ENCODE measurements around the gene CYSLTR2.

CYSLTR2 gene

GRCh38 chr13:48708764-48709163 lies 55.0 kb downstream of the CYSLTR2 start:
- no peak for DNase-seq (ENCODE audit: insufficient read length, low spot score)
- FAIRE-seq, result no peak
- no peak for TF ChIP-seq POU2F2 (IDR thresholded peaks at IDR 0.05; ENCODE audit: low read depth, low read length)
- TF ChIP-seq PAX5 (IDR thresholded peaks at IDR 0.05; ENCODE audit: insufficient read depth, low read length, severe bottlenecking), result no peak
- no peak for TF ChIP-seq SPI1 (IDR thresholded peaks at IDR 0.05; ENCODE audit: low read depth, low read length)

- DNase-seq (ENCODE audit: insufficient read length, low spot score) (no peak), FAIRE-seq (no peak)
- TF ChIP-seq PAX5 (IDR thresholded peaks at IDR 0.05; ENCODE audit: insufficient read depth, low read length, severe bottlenecking), result no peak
- no peak for TF ChIP-seq POU2F2 (IDR thresholded peaks at IDR 0.05; ENCODE audit: low read depth, low read length)
- TF ChIP-seq POLR2AphosphoS5 (IDR thresholded peaks at IDR 0.05; ENCODE audit: low read depth, low read length), result no peak
- TF ChIP-seq SPI1 (IDR thresholded peaks at IDR 0.05; ENCODE audit: low read depth, low read length), result no peak
Measured at GRCh38 chr13:48709213-48709612, 55.5 kb downstream of the CYSLTR2 start.

- DNase-seq (ENCODE audit: insufficient read length, low spot score), result no peak
- no peak for FAIRE-seq
- TF ChIP-seq TAF1 (IDR thresholded peaks at IDR 0.05; ENCODE audit: low read depth, low read length), result no peak
- no peak for TF ChIP-seq POLR2AphosphoS5 (IDR thresholded peaks at IDR 0.05; ENCODE audit: low read depth, low read length)
- TF ChIP-seq SPI1 (IDR thresholded peaks at IDR 0.05; ENCODE audit: low read depth, low read length), result no peak
- no peak for TF ChIP-seq POU2F2 (IDR thresholded peaks at IDR 0.05; ENCODE audit: low read depth, low read length)
- TF ChIP-seq PAX5 (IDR thresholded peaks at IDR 0.05; ENCODE audit: insufficient read depth, low read length, severe bottlenecking), result no peak
- TF ChIP-seq POLR2A (IDR thresholded peaks at IDR 0.05; ENCODE audit: low read depth, low read length), result no peak
Measured at GRCh38 chr13:48710160-48710559, 56.4 kb downstream of the CYSLTR2 start.

GRCh38 chr13:48712141-48712540 lies 58.4 kb downstream of the CYSLTR2 start:
- no peak for TF ChIP-seq SPI1 (IDR thresholded peaks at IDR 0.05; ENCODE audit: low read depth, low read length)
- no peak for TF ChIP-seq PAX5 (IDR thresholded peaks at IDR 0.05; ENCODE audit: insufficient read depth, low read length, severe bottlenecking)
- TF ChIP-seq POU2F2 (IDR thresholded peaks at IDR 0.05; ENCODE audit: low read depth, low read length), result no peak
- no peak for TF ChIP-seq POLR2AphosphoS5 (IDR thresholded peaks at IDR 0.05; ENCODE audit: low read depth, low read length)
- TF ChIP-seq TAF1 (IDR thresholded peaks at IDR 0.05; ENCODE audit: low read depth, low read length), result no peak
- TF ChIP-seq POLR2A (IDR thresholded peaks at IDR 0.05; ENCODE audit: low read depth, low read length), result no peak
- no peak for FAIRE-seq
- DNase-seq (ENCODE audit: insufficient read length, low spot score), result no peak

GRCh38 chr13:48715977-48716376 lies 62.2 kb downstream of the CYSLTR2 start:
- FAIRE-seq, result no peak
- TF ChIP-seq PAX5 (IDR thresholded peaks at IDR 0.05; ENCODE audit: insufficient read depth, low read length, severe bottlenecking) (no peak), POU2F2 (IDR thresholded peaks at IDR 0.05; ENCODE audit: low read depth, low read length) (no peak), POLR2A (IDR thresholded peaks at IDR 0.05; ENCODE audit: low read depth, low read length) (no peak), POLR2AphosphoS5 (IDR thresholded peaks at IDR 0.05; ENCODE audit: low read depth, low read length) (no peak), TAF1 (IDR thresholded peaks at IDR 0.05; ENCODE audit: low read depth, low read length) (no peak), SPI1 (IDR thresholded peaks at IDR 0.05; ENCODE audit: low read depth, low read length) (no peak)
- DNase-seq (ENCODE audit: insufficient read length, low spot score), result no peak

GRCh38 chr13:48720621-48721020 lies 66.9 kb downstream of the CYSLTR2 start:
- TF ChIP-seq POLR2A (IDR thresholded peaks at IDR 0.05; ENCODE audit: low read depth, low read length) (no peak), SPI1 (IDR thresholded peaks at IDR 0.05; ENCODE audit: low read depth, low read length) (no peak), PAX5 (IDR thresholded peaks at IDR 0.05; ENCODE audit: insufficient read depth, low read length, severe bottlenecking) (no peak), TAF1 (IDR thresholded peaks at IDR 0.05; ENCODE audit: low read depth, low read length) (no peak), POLR2AphosphoS5 (IDR thresholded peaks at IDR 0.05; ENCODE audit: low read depth, low read length) (no peak), POU2F2 (IDR thresholded peaks at IDR 0.05; ENCODE audit: low read depth, low read length) (no peak)
- peak; percentile 52 for FAIRE-seq
- no peak for DNase-seq (ENCODE audit: insufficient read length, low spot score)

- DNase-seq (ENCODE audit: insufficient read length, low spot score), result no peak
- no peak for FAIRE-seq
- no peak for TF ChIP-seq PAX5 (IDR thresholded peaks at IDR 0.05; ENCODE audit: insufficient read depth, low read length, severe bottlenecking)
- no peak for TF ChIP-seq TAF1 (IDR thresholded peaks at IDR 0.05; ENCODE audit: low read depth, low read length)
- TF ChIP-seq POLR2AphosphoS5 (IDR thresholded peaks at IDR 0.05; ENCODE audit: low read depth, low read length), result no peak
- TF ChIP-seq POU2F2 (IDR thresholded peaks at IDR 0.05; ENCODE audit: low read depth, low read length), result no peak
- TF ChIP-seq POLR2A (IDR thresholded peaks at IDR 0.05; ENCODE audit: low read depth, low read length), result no peak
- TF ChIP-seq SPI1 (IDR thresholded peaks at IDR 0.05; ENCODE audit: low read depth, low read length), result no peak
Measured at GRCh38 chr13:48723168-48723567, 69.4 kb downstream of the CYSLTR2 start.

GRCh38 chr13:48725271-48725670 lies 71.5 kb downstream of the CYSLTR2 start:
- TF ChIP-seq POU2F2 (IDR thresholded peaks at IDR 0.05; ENCODE audit: low read depth, low read length) (no peak), POLR2A (IDR thresholded peaks at IDR 0.05; ENCODE audit: low read depth, low read length) (no peak), PAX5 (IDR thresholded peaks at IDR 0.05; ENCODE audit: insufficient read depth, low read length, severe bottlenecking) (no peak), POLR2AphosphoS5 (IDR thresholded peaks at IDR 0.05; ENCODE audit: low read depth, low read length) (no peak), SPI1 (IDR thresholded peaks at IDR 0.05; ENCODE audit: low read depth, low read length) (no peak), TAF1 (IDR thresholded peaks at IDR 0.05; ENCODE audit: low read depth, low read length) (no peak)
- DNase-seq (ENCODE audit: insufficient read length, low spot score) (no peak), FAIRE-seq (no peak)

- FAIRE-seq, result no peak
- TF ChIP-seq TAF1 (IDR thresholded peaks at IDR 0.05; ENCODE audit: low read depth, low read length) (no peak), POLR2AphosphoS5 (IDR thresholded peaks at IDR 0.05; ENCODE audit: low read depth, low read length) (no peak), POLR2A (IDR thresholded peaks at IDR 0.05; ENCODE audit: low read depth, low read length) (no peak), PAX5 (IDR thresholded peaks at IDR 0.05; ENCODE audit: insufficient read depth, low read length, severe bottlenecking) (no peak), POU2F2 (IDR thresholded peaks at IDR 0.05; ENCODE audit: low read depth, low read length) (no peak), SPI1 (IDR thresholded peaks at IDR 0.05; ENCODE audit: low read depth, low read length) (no peak)
- no peak for DNase-seq (ENCODE audit: insufficient read length, low spot score)
Measured at GRCh38 chr13:48726711-48727110, 73.0 kb downstream of the CYSLTR2 start.

GRCh38 chr13:48727241-48728011 lies 73.7 kb downstream of the CYSLTR2 start:
- TF ChIP-seq SPI1 (IDR thresholded peaks at IDR 0.05; ENCODE audit: low read depth, low read length) (no peak), POLR2AphosphoS5 (IDR thresholded peaks at IDR 0.05; ENCODE audit: low read depth, low read length) (no peak), TAF1 (IDR thresholded peaks at IDR 0.05; ENCODE audit: low read depth, low read length) (no peak), POLR2A (IDR thresholded peaks at IDR 0.05; ENCODE audit: low read depth, low read length) (no peak), PAX5 (IDR thresholded peaks at IDR 0.05; ENCODE audit: insufficient read depth, low read length, severe bottlenecking) (no peak), POU2F2 (IDR thresholded peaks at IDR 0.05; ENCODE audit: low read depth, low read length) (no peak)
- DNase-seq (ENCODE audit: insufficient read length, low spot score), result no peak
- no peak for FAIRE-seq
